GM12872 (cell line): ENCODE results near the gene ISLR.

Source experiments
- TF ChIP-seq, protein P1 (sequence below): IDR thresholded peaks from 3 replicates; pipeline ENCODE4 v1.5.1; 2011; ENCODE audit warnings: low read depth, mild to moderate bottlenecking, low read length, moderate library complexity; ENCODE audit not compliant: insufficient read depth

Gene ISLR

DNA sequence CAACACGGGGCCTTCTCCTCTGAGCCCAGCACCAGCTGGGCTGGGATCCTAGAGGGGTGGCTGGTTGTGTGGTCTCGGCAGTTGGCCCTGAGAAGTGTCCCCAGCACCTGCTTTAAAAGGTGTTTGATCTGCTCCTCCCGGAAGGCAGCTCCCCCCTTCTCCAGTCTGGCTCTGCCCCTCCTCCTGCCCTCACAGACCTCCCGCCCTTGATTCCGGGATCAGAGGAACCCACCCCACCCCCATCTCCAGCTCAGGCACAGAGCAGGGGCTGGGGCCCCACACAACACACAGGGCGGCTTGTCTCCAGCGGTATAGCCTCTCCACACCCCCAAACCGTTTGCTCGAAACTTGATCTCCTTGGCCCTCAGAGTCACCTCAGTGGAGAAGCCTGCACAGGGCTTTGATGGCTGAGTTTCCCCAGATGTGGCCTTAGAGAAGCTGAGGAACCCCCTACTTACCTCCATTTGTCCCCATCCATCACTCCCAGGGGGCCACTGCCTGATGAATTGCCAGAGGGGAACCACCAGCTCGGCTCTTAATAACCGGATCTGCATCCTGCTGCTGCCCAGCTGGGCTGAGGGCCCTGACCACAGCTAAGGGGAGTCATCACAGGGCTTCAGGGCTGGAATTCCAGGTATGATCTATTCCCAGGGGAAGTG is 35.5 kb downstream of the ISLR start:
- TF ChIP-seq, protein P1, sequence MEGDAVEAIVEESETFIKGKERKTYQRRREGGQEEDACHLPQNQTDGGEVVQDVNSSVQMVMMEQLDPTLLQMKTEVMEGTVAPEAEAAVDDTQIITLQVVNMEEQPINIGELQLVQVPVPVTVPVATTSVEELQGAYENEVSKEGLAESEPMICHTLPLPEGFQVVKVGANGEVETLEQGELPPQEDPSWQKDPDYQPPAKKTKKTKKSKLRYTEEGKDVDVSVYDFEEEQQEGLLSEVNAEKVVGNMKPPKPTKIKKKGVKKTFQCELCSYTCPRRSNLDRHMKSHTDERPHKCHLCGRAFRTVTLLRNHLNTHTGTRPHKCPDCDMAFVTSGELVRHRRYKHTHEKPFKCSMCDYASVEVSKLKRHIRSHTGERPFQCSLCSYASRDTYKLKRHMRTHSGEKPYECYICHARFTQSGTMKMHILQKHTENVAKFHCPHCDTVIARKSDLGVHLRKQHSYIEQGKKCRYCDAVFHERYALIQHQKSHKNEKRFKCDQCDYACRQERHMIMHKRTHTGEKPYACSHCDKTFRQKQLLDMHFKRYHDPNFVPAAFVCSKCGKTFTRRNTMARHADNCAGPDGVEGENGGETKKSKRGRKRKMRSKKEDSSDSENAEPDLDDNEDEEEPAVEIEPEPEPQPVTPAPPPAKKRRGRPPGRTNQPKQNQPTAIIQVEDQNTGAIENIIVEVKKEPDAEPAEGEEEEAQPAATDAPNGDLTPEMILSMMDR: no peak

DNA sequence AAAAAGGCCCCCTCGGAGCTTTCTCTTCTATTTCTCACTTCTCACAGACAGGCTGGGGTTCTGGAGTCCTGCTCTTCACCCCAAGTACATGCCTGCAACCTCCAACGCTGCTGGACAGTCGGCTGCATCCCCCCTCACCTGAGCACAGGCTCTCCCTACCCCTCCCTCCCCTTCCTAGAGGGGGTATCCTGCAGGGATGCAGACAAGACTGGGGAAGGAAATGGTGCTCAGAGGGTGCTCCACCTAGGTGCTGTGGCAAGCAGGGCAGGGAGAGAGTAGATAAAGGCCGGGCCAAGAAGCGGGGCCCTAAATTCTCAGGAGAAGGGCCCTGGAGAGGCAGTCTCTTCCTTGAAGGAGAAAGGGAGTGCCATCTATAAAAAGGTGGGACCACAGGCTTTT is 36.0 kb downstream of the ISLR start:
- TF ChIP-seq, protein P1: no peak

DNA sequence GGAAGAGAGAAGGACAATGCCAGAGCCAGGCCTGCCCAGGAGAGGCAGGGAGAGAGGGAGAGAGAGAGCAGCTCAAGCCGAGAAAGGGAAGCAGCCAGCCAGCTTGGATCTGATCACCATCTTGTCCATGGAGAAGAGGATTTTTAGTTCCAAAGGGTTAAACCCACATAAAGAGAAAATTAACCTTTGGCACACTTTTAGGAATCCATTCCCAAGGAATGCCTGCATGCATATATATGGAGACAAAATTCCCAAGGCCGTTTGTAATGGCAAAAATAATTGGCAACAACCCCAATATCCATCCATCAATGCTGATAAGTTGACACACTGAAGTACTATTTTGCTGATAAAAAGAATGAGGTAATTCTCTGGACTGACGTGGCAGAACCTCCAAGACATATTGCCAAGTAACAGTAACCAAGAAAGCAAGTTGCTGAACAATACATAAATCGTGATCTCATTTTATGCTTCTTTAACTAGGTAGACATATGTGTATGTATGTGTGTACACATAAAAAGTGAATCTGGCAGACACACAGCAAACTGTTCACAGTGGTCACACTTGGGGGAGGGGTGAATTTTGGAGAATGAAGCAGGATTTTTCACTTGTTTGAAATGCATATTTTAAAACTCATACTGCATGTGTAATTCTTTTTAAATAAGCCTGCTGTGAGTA is 36.6 kb downstream of the ISLR start:
- TF ChIP-seq, protein P1: no peak

DNA sequence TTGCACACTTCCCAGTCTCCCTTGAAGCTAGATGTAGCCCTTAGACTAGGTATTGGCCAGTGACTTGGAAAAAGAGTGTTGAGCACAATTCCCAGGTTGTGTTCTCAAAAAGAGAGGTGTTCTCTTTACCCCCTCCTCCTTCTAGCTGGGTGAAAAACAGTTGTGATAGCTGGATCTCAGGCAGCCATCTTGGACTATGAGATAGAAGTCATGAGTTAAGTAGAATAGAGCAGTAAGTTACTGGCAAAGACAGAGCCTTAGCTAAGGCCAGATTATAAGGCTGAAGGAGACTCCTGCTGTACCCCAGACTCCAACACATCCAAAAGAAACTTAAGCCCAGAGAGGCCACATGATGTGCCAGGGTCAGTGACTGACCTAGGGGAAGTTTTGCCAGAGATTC is 37.2 kb downstream of the ISLR start:
- TF ChIP-seq, protein P1: no peak

DNA sequence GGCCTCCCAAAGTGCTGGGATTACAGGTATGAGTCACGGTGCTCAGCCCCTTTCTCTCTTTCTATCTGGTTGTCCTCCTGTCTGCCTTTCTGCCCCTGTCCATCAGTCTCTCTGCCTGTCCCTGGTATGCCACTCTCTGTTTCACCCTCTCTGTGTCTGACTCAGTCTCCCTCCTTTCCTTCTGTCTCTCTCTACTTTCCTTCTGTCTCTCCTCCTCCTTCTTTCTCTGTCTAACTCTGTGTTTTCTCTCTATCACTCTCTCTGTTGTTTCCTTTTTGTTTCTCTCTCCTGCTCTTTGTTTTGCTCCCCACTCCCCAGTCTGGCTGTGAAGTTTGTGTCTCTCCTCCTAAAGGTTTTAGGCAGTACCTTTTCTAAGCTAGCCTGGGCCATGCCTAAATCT is 38.1 kb downstream of the ISLR start:
- TF ChIP-seq, protein P1: no peak

DNA sequence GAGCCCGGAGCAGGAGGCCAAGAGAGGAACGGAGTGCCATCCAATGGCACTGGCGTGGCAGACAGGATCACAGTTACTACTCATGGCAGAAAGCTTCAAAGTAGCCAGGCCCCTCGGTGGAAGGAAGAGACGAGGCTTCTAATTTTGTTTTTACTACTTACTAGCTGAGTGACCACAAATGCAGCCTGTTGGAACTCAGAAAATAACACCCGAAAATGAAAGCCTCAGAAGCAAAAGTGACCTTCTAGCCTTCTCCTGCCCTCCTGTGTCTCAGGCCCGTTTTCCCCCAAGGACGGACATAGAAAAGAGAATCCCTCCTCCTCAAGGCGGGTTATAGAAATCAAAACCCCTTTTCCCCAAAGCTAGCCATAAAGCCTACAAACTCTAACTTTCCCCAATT is 39.0 kb downstream of the ISLR start:
- TF ChIP-seq, protein P1: no peak

DNA sequence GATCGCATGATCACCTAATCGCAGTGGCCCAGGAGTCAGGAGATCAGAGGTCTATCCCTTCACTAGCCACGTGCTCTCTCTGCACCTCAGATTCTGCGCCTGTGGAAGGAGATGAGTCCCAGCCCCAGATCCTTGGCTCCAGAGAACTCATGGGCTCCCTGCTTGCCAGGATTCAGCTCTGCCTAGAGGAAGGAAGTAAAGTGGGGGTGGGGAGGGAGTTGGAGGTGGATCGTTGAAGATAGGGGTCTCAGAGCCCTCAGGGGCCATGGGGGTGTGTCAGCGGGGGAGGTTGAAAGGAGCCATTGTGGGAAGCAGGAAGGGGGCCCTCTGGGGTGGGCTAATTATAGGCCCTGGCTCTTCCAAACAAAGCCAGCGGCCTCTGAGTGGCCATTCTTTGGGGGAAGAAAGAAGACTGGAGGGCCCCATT is 40.4 kb downstream of the ISLR start:
- TF ChIP-seq, protein P1: no peak
